Suprapubic skin (tissue), 3 donors: ENCODE measurements around the gene CREB5.

Experiments used
- EP300 ChIP-seq: sonication (generic); formaldehyde crosslinking; IDR thresholded peaks from one replicate; pipeline ENCODE4 v1.6.1; 2017; ENCODE audit warnings: antibody characterized with exemption
- TF ChIP-seq, protein P1 (sequence below), 2 donors: fragments of 200-600 bp in 1 of 2; fragments of 450-650 bp in 1 of 2; sonication (generic) in 1 of 2; IDR thresholded peaks; one replicate each; pipeline ENCODE4 v1.5.1; 2016 to 2019; ENCODE audit warnings: antibody characterized with exemption in 2 of 2, mild to moderate bottlenecking in 1 of 2, moderate library complexity in 1 of 2

DNA sequence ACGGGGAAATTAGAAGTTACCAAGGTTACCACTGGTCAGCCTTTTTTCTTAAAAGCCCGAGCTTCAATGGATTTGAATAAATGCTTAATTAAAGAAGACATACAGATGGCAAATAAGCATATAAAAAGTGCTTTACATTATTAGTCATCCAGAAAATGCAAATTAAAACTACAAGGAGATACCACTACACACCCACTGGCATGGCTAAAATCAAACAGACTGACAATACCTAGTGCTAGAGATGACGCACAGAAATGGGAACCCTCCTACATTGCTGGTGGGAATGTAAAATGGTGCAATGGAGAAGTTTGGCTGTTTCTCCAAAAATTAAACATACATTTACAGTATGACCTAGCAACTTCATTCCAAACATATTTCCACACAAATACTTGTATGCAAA lies 38.3 kb upstream of the CREB5 start:
- TF ChIP-seq, protein P1, sequence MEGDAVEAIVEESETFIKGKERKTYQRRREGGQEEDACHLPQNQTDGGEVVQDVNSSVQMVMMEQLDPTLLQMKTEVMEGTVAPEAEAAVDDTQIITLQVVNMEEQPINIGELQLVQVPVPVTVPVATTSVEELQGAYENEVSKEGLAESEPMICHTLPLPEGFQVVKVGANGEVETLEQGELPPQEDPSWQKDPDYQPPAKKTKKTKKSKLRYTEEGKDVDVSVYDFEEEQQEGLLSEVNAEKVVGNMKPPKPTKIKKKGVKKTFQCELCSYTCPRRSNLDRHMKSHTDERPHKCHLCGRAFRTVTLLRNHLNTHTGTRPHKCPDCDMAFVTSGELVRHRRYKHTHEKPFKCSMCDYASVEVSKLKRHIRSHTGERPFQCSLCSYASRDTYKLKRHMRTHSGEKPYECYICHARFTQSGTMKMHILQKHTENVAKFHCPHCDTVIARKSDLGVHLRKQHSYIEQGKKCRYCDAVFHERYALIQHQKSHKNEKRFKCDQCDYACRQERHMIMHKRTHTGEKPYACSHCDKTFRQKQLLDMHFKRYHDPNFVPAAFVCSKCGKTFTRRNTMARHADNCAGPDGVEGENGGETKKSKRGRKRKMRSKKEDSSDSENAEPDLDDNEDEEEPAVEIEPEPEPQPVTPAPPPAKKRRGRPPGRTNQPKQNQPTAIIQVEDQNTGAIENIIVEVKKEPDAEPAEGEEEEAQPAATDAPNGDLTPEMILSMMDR (IDR thresholded peaks at IDR 0.05): no peak
- no peak for TF ChIP-seq EP300
